GM18870 (cell line): ENCODE data around the gene SULT1C3.
"Not testable (repeated sequence)": the region's sequence is repeated elsewhere in the genome, so short reads cannot be mapped to it uniquely, and the experiment has no call there.

ENCODE experiments used
- ATAC-seq: cut with Tn5 transposase; IDR thresholded peaks from one replicate; pipeline ENCODE4 v1.9.1; 2021; ENCODE audit warnings: moderate library complexity; ENCODE audit not compliant: unreplicated experiment

Gene SULT1C3

GRCh38 chr2:108244667-108245414 is 5.1 kb downstream of the SULT1C3 start:
- ATAC-seq, result no peak

GRCh38 chr2:108253106-108253505 is 13.3 kb downstream of the SULT1C3 start:
- no peak for ATAC-seq

- no peak for ATAC-seq
These were observed 18.1 kb downstream of the SULT1C3 start for GRCh38 chr2:108257757-108258331.

GRCh38 chr2:108260773-108261172 is 21.0 kb downstream of the SULT1C3 start:
- no peak for ATAC-seq

- ATAC-seq, result no peak
These were observed 22.3 kb downstream of the SULT1C3 start for GRCh38 chr2:108262036-108262435.

GRCh38 chr2:108263401-108263800 is 23.6 kb downstream of the SULT1C3 start:
- no peak for ATAC-seq

GRCh38 chr2:108266218-108266617 is 26.4 kb downstream of the SULT1C3 start:
- no peak for ATAC-seq

- no peak for ATAC-seq
These were observed 27.3 kb downstream of the SULT1C3 start for GRCh38 chr2:108267101-108267500.

- no peak for ATAC-seq
These were observed 28.2 kb downstream of the SULT1C3 start for GRCh38 chr2:108268001-108268400.

- ATAC-seq, result no peak
These were observed 30.6 kb downstream of the SULT1C3 start for GRCh38 chr2:108270346-108270745.

- ATAC-seq, result no peak
These were observed 31.2 kb downstream of the SULT1C3 start for GRCh38 chr2:108270768-108271506.

GRCh38 chr2:108271691-108272253 is 32.0 kb downstream of the SULT1C3 start:
- no peak for ATAC-seq

GRCh38 chr2:108278631-108279030 is 38.9 kb downstream of the SULT1C3 start:
- ATAC-seq, result no peak

GRCh38 chr2:108279468-108279867 is 39.7 kb downstream of the SULT1C3 start:
- ATAC-seq, result no peak

- ATAC-seq, result no peak
These were observed 40.7 kb downstream of the SULT1C3 start for GRCh38 chr2:108280466-108280865.

- not testable (repeated sequence) for ATAC-seq
These were observed 44.8 kb downstream of the SULT1C3 start for GRCh38 chr2:108284566-108284965.

- ATAC-seq, result no peak
These were observed 45.8 kb downstream of the SULT1C3 start for GRCh38 chr2:108285616-108286015.

- ATAC-seq, result no peak
These were observed 47.4 kb downstream of the SULT1C3 start for GRCh38 chr2:108287169-108287568.

GRCh38 chr2:108288534-108289106 is 48.9 kb downstream of the SULT1C3 start, which contains the start of gene SULT1C2:
Gene SULT1C2, plus strand, starts transcription at chr2:108288895. Its CDS starts 4,773 bp downstream, at chr2:108293668.
- no peak for ATAC-seq

GRCh38 chr2:108293850-108294249 is 54.1 kb downstream of the SULT1C3 start:
- ATAC-seq, result no peak
